Hepatocyte (in vitro differentiated cells): Measurements from ENCODE around the gene LMOD3.

Experiments used
- EZH2 ChIP-seq: fragments of 200-600 bp; sonication (generic); IDR thresholded peaks from 2 replicates; pipeline ENCODE4 v1.6.1; 2016; ENCODE audit warnings: antibody characterized with exemption, mild to moderate bottlenecking, borderline replicate concordance
- EZH2phosphoT487 ChIP-seq: fragments of 200-600 bp; sonication (generic); IDR thresholded peaks from one replicate; pipeline ENCODE4 v1.6.1; 2018; ENCODE audit warnings: antibody characterized with exemption, mild to moderate bottlenecking, low read depth, moderate library complexity; ENCODE audit not compliant: unreplicated experiment, severe bottlenecking
- TF ChIP-seq, protein P1 (sequence below): fragments of 200-600 bp; sonication (generic); IDR thresholded peaks from 2 replicates; pipeline ENCODE4 v1.5.1; 2016; ENCODE audit warnings: antibody characterized with exemption, mild to moderate bottlenecking; ENCODE audit not compliant: poor library complexity

- TF ChIP-seq, protein P1, sequence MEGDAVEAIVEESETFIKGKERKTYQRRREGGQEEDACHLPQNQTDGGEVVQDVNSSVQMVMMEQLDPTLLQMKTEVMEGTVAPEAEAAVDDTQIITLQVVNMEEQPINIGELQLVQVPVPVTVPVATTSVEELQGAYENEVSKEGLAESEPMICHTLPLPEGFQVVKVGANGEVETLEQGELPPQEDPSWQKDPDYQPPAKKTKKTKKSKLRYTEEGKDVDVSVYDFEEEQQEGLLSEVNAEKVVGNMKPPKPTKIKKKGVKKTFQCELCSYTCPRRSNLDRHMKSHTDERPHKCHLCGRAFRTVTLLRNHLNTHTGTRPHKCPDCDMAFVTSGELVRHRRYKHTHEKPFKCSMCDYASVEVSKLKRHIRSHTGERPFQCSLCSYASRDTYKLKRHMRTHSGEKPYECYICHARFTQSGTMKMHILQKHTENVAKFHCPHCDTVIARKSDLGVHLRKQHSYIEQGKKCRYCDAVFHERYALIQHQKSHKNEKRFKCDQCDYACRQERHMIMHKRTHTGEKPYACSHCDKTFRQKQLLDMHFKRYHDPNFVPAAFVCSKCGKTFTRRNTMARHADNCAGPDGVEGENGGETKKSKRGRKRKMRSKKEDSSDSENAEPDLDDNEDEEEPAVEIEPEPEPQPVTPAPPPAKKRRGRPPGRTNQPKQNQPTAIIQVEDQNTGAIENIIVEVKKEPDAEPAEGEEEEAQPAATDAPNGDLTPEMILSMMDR: no peak
- TF ChIP-seq EZH2: no peak
- TF ChIP-seq EZH2phosphoT487: no peak
Observed at GRCh38 chr3:69118555-69118954, 3.8 kb downstream of the LMOD3 start.
